T-helper 1 cell treated with Interleukin-12 subunit alpha and Interleukin-12 subunit beta and Interleukin-4 antibody, amounts not matched to agents 30 μg/mL and 1 μg/mL, for 36 hours (primary cell): ENCODE measurements around the gene DAB2IP.
"Not testable (repeated sequence)": the region's sequence is repeated elsewhere in the genome, so short reads cannot be mapped to it uniquely, and the experiment has no call there.

ENCODE experiments used
- H3K27ac Mint-ChIP-seq: one replicate; pipeline ENCODE4 v1.8.0; 2021; ENCODE audit warnings: mild to moderate bottlenecking, mixed read lengths
- H3K27me3 Mint-ChIP-seq: one replicate; pipeline ENCODE4 v1.8.0; 2021; ENCODE audit warnings: low read depth, mixed read lengths
- H3K36me3 Mint-ChIP-seq: one replicate; pipeline ENCODE4 v1.8.0; 2021; ENCODE audit warnings: low read depth, mixed read lengths
- H3K4me1 Mint-ChIP-seq: one replicate; pipeline ENCODE4 v1.8.0; 2021; ENCODE audit warnings: low read depth, mixed read lengths
- H3K4me3 Mint-ChIP-seq: one replicate; pipeline ENCODE4 v1.8.0; 2021; ENCODE audit warnings: mild to moderate bottlenecking, moderate library complexity, mixed read lengths
- H3K9me3 Mint-ChIP-seq: one replicate; pipeline ENCODE4 v1.8.0; 2021; ENCODE audit warnings: mixed read lengths

DAB2IP gene

GRCh38 chr9:121732389-121732788, 81.0 kb downstream of the DAB2IP start:
- Mint-ChIP-seq H3K27ac (no peak overlapping the region), H3K4me1 (peaks cover 5% of the 10 kb centered on the region), H3K36me3 (peaks cover 1% of the 10 kb centered on the region), H3K27me3 (peaks cover 34% of the 10 kb centered on the region), H3K4me3 (no peak overlapping the region), H3K9me3 (no peaks in the 10 kb centered on the region)

DNA sequence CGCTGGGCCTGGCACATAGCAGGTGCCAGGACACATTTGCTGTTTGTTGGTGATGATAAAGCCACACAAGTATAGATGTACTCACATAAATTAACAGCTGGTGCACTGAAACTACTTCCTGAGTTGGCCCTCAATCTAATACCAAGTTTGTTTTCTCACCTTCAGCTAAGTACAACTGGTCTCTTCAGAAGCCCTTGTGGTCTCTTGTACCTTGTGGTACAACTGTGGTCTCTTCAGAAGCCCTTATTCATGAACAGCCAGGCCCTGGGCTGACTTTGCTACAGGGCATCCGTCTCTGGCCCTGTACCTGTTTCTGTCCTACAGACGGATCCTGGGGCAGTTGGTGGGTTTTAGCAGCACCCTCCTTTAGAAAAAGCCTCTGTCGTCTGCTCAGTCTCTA, 81.5 kb downstream of the DAB2IP start:
- Mint-ChIP-seq H3K27ac (no peak overlapping the region), H3K9me3 (no peaks in the 10 kb centered on the region), H3K4me3 (no peak overlapping the region), H3K4me1 (peaks cover 5% of the 10 kb centered on the region), H3K36me3 (peaks cover 1% of the 10 kb centered on the region), H3K27me3 (peaks cover 35% of the 10 kb centered on the region)

GRCh38 chr9:121734465-121734864, 83.0 kb downstream of the DAB2IP start:
- Mint-ChIP-seq H3K4me1 (peaks cover 5% of the 10 kb centered on the region), H3K36me3 (peaks cover 1% of the 10 kb centered on the region), H3K4me3 (no peak overlapping the region), H3K27me3 (peaks cover 50% of the 10 kb centered on the region), H3K27ac (no peak overlapping the region), H3K9me3 (no peaks in the 10 kb centered on the region)

- Mint-ChIP-seq H3K4me1 (peaks cover 5% of the 10 kb centered on the region), H3K27ac (no peak overlapping the region)
Observed at GRCh38 chr9:121735065-121735792, 83.8 kb downstream of the DAB2IP start.

GRCh38 chr9:121735793-121736770, 84.6 kb downstream of the DAB2IP start:
- Mint-ChIP-seq H3K36me3 (peaks cover 1% of the 10 kb centered on the region), H3K27ac (peak overlapping the region; percentile 32), H3K4me3 (peak overlapping the region; percentile 13), H3K4me1 (peaks cover 5% of the 10 kb centered on the region), H3K9me3 (no peaks in the 10 kb centered on the region), H3K27me3 (peaks cover 55% of the 10 kb centered on the region)

More at GRCh38 chr9:121735065-121735792, 83.8 kb downstream of the DAB2IP start:
- Mint-ChIP-seq H3K9me3 (no peaks in the 10 kb centered on the region), H3K4me3 (no peak overlapping the region), H3K36me3 (peaks cover 1% of the 10 kb centered on the region), H3K27me3 (peaks cover 55% of the 10 kb centered on the region)

- Mint-ChIP-seq H3K4me1 (peaks cover 5% of the 10 kb centered on the region), H3K27me3 (peaks cover 55% of the 10 kb centered on the region), H3K27ac (peak overlapping the region; percentile 32), H3K36me3 (peaks cover 1% of the 10 kb centered on the region), H3K9me3 (no peaks in the 10 kb centered on the region), H3K4me3 (no peak overlapping the region)
Observed at GRCh38 chr9:121736934-121737462, 85.6 kb downstream of the DAB2IP start.

DNA sequence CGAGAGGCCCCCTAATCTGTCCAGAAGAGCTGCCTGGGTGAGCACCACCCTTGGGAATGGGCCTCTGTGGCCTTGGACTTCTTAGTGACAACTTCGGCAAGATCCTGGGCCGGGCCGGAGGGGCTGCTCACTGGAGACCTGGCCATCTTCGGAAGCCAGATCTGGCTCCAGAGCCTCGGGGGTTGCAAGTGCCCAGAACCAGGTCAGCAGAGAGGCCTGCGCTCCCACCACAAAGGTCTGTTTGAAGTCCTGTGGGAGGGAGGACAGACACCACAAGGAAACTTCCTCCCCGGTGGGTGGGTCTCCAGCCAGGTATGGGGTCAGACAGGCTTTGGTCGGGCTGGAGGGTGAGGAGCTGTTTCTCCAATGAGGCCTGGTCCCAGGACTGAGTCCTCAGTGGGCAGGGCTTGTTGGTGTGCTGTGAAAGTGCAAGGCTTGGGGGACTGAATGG, 86.1 kb downstream of the DAB2IP start:
- Mint-ChIP-seq H3K4me1 (peaks cover 5% of the 10 kb centered on the region), H3K36me3 (peaks cover 1% of the 10 kb centered on the region), H3K9me3 (no peaks in the 10 kb centered on the region), H3K4me3 (no peak overlapping the region), H3K27ac (no peak overlapping the region), H3K27me3 (peaks cover 50% of the 10 kb centered on the region)

DNA sequence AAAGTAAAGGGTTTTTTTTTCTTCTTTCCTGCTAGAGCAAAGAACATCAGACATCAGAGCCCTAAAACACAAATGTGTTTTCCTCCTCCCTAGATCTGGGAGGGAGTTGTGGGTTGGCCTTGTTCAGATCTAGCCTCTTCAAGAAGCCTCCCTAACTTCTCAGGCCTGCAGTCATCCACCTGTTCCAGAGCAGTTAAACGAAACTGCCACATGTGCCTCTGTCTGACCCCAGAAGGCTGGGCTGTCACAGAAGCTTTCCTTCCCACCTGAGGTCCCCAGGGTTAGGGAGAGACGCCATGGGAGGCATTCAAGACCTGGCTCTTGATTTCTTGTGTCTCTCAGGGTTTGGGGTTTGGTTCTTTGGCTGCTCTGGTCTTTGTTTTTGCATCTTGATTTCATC, 87.0 kb downstream of the DAB2IP start:
- Mint-ChIP-seq H3K4me3 (no peak overlapping the region), H3K36me3 (peaks cover 1% of the 10 kb centered on the region), H3K27ac (no peak overlapping the region), H3K4me1 (peaks cover 5% of the 10 kb centered on the region), H3K9me3 (no peaks in the 10 kb centered on the region), H3K27me3 (peaks cover 47% of the 10 kb centered on the region)

GRCh38 chr9:121738968-121739367, 87.5 kb downstream of the DAB2IP start:
- H3K27ac Mint-ChIP-seq = no peak overlapping the region
- no peaks in the 10 kb centered on the region for H3K9me3 Mint-ChIP-seq
- peaks cover 45% of the 10 kb centered on the region for H3K27me3 Mint-ChIP-seq
- peaks cover 1% of the 10 kb centered on the region for H3K36me3 Mint-ChIP-seq
- peaks cover 5% of the 10 kb centered on the region for H3K4me1 Mint-ChIP-seq
- H3K4me3 Mint-ChIP-seq = no peak overlapping the region

GRCh38 chr9:121739971-121740370, 88.5 kb downstream of the DAB2IP start:
- H3K36me3 Mint-ChIP-seq = peaks cover 1% of the 10 kb centered on the region
- H3K4me1 Mint-ChIP-seq = peaks cover 5% of the 10 kb centered on the region
- H3K4me3 Mint-ChIP-seq = no peak overlapping the region
- H3K27me3 Mint-ChIP-seq = peaks cover 37% of the 10 kb centered on the region
- H3K9me3 Mint-ChIP-seq = no peaks in the 10 kb centered on the region
- H3K27ac Mint-ChIP-seq = no peak overlapping the region

DNA sequence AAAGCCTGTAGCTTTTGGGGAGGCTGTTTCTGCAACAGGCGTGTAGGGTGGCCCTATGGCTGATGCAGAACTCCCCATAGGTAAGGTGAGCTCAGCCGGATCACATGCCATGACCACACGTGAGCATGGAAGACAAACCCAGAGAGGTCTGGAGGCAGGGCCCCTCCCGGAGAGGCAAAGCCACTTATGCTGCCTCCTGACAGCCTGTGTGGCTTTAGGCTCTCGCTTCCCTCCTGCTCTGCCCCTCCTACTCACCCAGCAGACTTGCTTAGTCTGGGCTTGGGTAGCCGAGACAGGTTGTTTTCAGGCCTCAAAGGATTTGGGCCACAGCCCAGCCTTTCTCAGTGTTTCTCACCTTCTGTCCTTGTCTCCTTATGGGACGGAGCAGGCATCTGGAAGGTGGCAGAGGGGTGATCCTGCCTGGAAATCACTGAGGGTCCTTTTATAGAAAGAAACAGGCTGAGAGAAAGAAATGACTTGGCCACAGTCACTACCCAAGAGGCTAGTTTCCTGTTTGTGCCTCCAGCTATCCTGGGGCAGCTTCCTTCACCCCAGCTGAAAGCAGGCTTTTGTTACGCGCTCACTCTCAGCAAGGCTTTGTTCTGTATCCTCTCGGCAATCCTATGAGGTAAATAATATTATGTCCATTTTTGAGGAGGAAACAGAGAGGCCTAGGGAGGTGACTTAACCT, 89.9 kb downstream of the DAB2IP start:
- H3K9me3 Mint-ChIP-seq = no peaks in the 10 kb centered on the region
- no peak overlapping the region for H3K4me3 Mint-ChIP-seq
- peaks cover 25% of the 10 kb centered on the region for H3K27me3 Mint-ChIP-seq

DNA sequence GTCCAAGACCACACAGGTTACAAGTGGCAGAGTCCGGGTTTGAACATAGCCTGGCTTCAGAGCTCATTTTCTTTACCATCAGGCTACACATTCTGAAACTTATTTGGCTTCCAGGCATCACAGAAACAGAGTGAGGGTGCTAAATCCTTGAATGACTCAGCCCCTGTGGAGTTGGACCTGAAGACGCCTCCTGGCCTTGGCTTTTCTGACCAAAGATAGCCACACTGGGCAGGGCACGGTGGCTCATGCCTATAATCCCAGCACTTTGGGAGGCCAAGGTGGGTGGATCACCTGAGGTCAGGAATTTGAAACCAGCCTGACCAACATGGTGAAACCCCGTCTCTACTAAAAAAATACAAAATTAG, 90.5 kb downstream of the DAB2IP start:
- not testable (repeated sequence) for H3K27ac Mint-ChIP-seq, H3K4me3 Mint-ChIP-seq, H3K9me3 Mint-ChIP-seq, H3K36me3 Mint-ChIP-seq, H3K4me1 Mint-ChIP-seq
- H3K27me3 Mint-ChIP-seq = peaks cover 21% of the 10 kb centered on the region

More for the DNA sequence above, 89.9 kb downstream of the DAB2IP start:
- Mint-ChIP-seq H3K27ac (no peak overlapping the region), H3K36me3 (no peaks in the 10 kb centered on the region), H3K4me1 (peaks cover 5% of the 10 kb centered on the region)

DNA sequence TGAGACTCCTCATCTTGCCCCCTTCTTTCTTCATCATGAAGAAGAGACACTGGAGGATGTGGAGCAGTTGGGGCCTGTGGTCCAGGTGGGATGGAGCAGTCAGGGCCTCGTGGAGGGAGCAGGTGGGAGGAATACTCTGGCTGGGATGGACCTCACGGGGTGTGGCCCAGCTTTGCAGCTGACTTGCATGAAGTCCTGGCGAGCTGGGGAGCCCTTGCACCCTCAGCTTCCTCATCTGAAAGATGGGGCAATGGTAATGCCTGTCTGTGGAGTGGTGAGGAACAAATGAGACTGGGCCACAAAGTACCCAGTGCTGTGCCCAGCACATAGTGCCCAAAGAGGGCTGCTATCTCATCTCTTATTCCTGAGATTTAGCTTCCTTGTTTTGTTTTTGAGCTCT, 91.5 kb downstream of the DAB2IP start:
- Mint-ChIP-seq H3K9me3 (no peaks in the 10 kb centered on the region), H3K4me1 (peaks cover 10% of the 10 kb centered on the region), H3K36me3 (no peaks in the 10 kb centered on the region), H3K27me3 (peaks cover 20% of the 10 kb centered on the region), H3K27ac (no peak overlapping the region), H3K4me3 (no peak overlapping the region)

GRCh38 chr9:121743441-121744001, 92.1 kb downstream of the DAB2IP start:
- peaks cover 14% of the 10 kb centered on the region for H3K27me3 Mint-ChIP-seq
- no peaks in the 10 kb centered on the region for H3K36me3 Mint-ChIP-seq
- H3K4me3 Mint-ChIP-seq = no peak overlapping the region
- H3K9me3 Mint-ChIP-seq = no peaks in the 10 kb centered on the region
- H3K4me1 Mint-ChIP-seq = peaks cover 16% of the 10 kb centered on the region
- no peak overlapping the region for H3K27ac Mint-ChIP-seq
